ENCODE data around the gene CRKL. TPM values are rescaled to one million over a fixed set of nuclear protein-coding genes. Genes with fewer than 3 reads are reported as not detected.

Gene CRKL
- polyA plus RNA-seq, 1 of the 3 experiments (the other 2 are of a cell fraction): 9.6 TPM

GRCh38 chr22:20877715-20878114, 39.5 kb upstream of the CRKL start:
- ChIA-PET CTCF (interaction anchor here (2.2 kb wide), 1 partner anchor 8 kb away, joined by 11 read pairs; no protein-coding TSS in a partner anchor), POLR2A (interaction anchor here (0.6 kb wide), 1 partner anchor 82 kb away, joined by 3 read pairs; no protein-coding TSS in a partner anchor)
- no peak overlapping the region for H3K4me3 ChIP-seq (ENCODE audit: low read depth in 2 of 2, low read length in 1 of 2)
- DNase-seq: no peak
- H3K36me3 ChIP-seq (replicated peaks in 1 of 2; ENCODE audit: control insufficient read depth in 1 of 2, insufficient read depth in 2 of 2, low read length in 1 of 2): peaks cover 10 to 12% of the 10 kb centered on the region in 2 experiments
- H3K27me3 ChIP-seq (ENCODE audit: insufficient read depth): no peaks in the 10 kb centered on the region
- H3K4me1 ChIP-seq (ENCODE audit: control insufficient read depth in 1 of 2, insufficient read depth in 2 of 2, low read depth in 1 of 2, low read length in 1 of 2): no peaks in the 10 kb centered on the region
- no peak overlapping the region for H3K27ac ChIP-seq (ENCODE audit: low read depth in 2 of 2, low read length in 1 of 2)
- no peak overlapping the region for H3K4me2 ChIP-seq
- TF ChIP-seq EP300 (IDR thresholded peaks at IDR 0.05; ENCODE audit: borderline replicate concordance in 1 of 2, low read depth in 1 of 2, low read length in 1 of 2): no peak
- TF ChIP-seq, protein P1, sequence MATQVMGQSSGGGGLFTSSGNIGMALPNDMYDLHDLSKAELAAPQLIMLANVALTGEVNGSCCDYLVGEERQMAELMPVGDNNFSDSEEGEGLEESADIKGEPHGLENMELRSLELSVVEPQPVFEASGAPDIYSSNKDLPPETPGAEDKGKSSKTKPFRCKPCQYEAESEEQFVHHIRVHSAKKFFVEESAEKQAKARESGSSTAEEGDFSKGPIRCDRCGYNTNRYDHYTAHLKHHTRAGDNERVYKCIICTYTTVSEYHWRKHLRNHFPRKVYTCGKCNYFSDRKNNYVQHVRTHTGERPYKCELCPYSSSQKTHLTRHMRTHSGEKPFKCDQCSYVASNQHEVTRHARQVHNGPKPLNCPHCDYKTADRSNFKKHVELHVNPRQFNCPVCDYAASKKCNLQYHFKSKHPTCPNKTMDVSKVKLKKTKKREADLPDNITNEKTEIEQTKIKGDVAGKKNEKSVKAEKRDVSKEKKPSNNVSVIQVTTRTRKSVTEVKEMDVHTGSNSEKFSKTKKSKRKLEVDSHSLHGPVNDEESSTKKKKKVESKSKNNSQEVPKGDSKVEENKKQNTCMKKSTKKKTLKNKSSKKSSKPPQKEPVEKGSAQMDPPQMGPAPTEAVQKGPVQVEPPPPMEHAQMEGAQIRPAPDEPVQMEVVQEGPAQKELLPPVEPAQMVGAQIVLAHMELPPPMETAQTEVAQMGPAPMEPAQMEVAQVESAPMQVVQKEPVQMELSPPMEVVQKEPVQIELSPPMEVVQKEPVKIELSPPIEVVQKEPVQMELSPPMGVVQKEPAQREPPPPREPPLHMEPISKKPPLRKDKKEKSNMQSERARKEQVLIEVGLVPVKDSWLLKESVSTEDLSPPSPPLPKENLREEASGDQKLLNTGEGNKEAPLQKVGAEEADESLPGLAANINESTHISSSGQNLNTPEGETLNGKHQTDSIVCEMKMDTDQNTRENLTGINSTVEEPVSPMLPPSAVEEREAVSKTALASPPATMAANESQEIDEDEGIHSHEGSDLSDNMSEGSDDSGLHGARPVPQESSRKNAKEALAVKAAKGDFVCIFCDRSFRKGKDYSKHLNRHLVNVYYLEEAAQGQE (IDR thresholded peaks at IDR 0.05; ENCODE audit: low read depth, low read length): no peak
- no peak for TF ChIP-seq IRF3 (IDR thresholded peaks at IDR 0.05; ENCODE audit: low read depth, low read length)
- no peak for TF ChIP-seq CHD2 (IDR thresholded peaks at IDR 0.05; ENCODE audit: low read length, partially characterized antibody)
- TF ChIP-seq SMC3 (IDR thresholded peaks at IDR 0.05; ENCODE audit: low read depth, low read length): no peak
- TF ChIP-seq MEF2A (IDR thresholded peaks at IDR 0.05; ENCODE audit: borderline replicate concordance, low read depth): no peak
- no peak for TF ChIP-seq GATA2 (CRISPR knock-in tag; IDR thresholded peaks at IDR 0.05)
- no peak for TF ChIP-seq RCOR1 (IDR thresholded peaks at IDR 0.05; ENCODE audit: low read length)
- no peak for TF ChIP-seq NRF1 (IDR thresholded peaks at IDR 0.05; ENCODE audit: low read depth, low read length)
- TF ChIP-seq, protein P2, sequence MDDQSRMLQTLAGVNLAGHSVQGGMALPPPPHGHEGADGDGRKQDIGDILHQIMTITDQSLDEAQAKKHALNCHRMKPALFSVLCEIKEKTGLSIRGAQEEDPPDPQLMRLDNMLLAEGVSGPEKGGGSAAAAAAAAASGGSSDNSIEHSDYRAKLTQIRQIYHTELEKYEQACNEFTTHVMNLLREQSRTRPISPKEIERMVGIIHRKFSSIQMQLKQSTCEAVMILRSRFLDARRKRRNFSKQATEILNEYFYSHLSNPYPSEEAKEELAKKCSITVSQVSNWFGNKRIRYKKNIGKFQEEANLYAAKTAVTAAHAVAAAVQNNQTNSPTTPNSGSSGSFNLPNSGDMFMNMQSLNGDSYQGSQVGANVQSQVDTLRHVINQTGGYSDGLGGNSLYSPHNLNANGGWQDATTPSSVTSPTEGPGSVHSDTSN (IDR thresholded peaks at IDR 0.05): no peak
- TF ChIP-seq, protein P3, sequence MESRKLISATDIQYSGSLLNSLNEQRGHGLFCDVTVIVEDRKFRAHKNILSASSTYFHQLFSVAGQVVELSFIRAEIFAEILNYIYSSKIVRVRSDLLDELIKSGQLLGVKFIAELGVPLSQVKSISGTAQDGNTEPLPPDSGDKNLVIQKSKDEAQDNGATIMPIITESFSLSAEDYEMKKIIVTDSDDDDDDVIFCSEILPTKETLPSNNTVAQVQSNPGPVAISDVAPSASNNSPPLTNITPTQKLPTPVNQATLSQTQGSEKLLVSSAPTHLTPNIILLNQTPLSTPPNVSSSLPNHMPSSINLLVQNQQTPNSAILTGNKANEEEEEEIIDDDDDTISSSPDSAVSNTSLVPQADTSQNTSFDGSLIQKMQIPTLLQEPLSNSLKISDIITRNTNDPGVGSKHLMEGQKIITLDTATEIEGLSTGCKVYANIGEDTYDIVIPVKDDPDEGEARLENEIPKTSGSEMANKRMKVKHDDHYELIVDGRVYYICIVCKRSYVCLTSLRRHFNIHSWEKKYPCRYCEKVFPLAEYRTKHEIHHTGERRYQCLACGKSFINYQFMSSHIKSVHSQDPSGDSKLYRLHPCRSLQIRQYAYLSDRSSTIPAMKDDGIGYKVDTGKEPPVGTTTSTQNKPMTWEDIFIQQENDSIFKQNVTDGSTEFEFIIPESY (IDR thresholded peaks at IDR 0.05; ENCODE audit: borderline replicate concordance, low read depth): no peak
- TF ChIP-seq ELF1 (IDR thresholded peaks at IDR 0.05): no peak
- no peak for TF ChIP-seq YY1 (IDR thresholded peaks at IDR 0.05; ENCODE audit: low read depth)
- no peak for TF ChIP-seq FOXM1 (IDR thresholded peaks at IDR 0.05; ENCODE audit: low read depth)
- TF ChIP-seq TEAD4 (IDR thresholded peaks at IDR 0.05; ENCODE audit: borderline replicate concordance, insufficient read depth): no peak
- no peak for TF ChIP-seq RFX5 (IDR thresholded peaks at IDR 0.05; ENCODE audit: low read length)
- TF ChIP-seq TCF12 (IDR thresholded peaks at IDR 0.05): no peak
- H3K9me3 ChIP-seq: no peaks in the 10 kb centered on the region
- WGBS (ENCODE audit: low lambda C conversion rate): 92% methylated on average over 3 of the region's 3 CpGs
- no peak overlapping the region for H3K9ac ChIP-seq
- H3K9me2 ChIP-seq: no peaks in the 10 kb centered on the region
- no peaks in the 10 kb centered on the region for H4K20me1 ChIP-seq (ENCODE audit: insufficient read depth)
- no peaks in the 10 kb centered on the region for H3K79me2 ChIP-seq (ENCODE audit: insufficient read depth)
- no peaks in the 10 kb centered on the region for H3F3A ChIP-seq (replicated peaks; ENCODE audit: insufficient read depth)
- H2AFZ ChIP-seq (ENCODE audit: low read depth): no peak overlapping the region
